Psoas muscle (tissue), 8 donors: ENCODE measurements around the gene DNAH8. TPM values are rescaled to one million over a fixed set of nuclear protein-coding genes. Genes with fewer than 3 reads are reported as not detected.

Source experiments
- ATAC-seq, 4 donors: fragments of 200-7000 bp; cut with Tn5 transposase; one replicate each; pipeline ENCODE4 v1.9.1; 2020; ENCODE audit warnings: moderate library complexity in 3 of 4, mild to moderate bottlenecking in 2 of 4
- DNase-seq, 2 donors: peaks; one replicate each; pipeline ENCODE4 v3.0.0-alpha.2; 2020
- H3K27ac ChIP-seq: fragments of 200-600 bp; one replicate; pipeline ENCODE4 v1.8.0; 2022
- H3K27me3 ChIP-seq, 3 donors: fragments of 200-600 bp in 1 of 3; one replicate each; pipeline versions ENCODE4 v1.6.1 to v1.8.0; 2013 to 2022; ENCODE audit warnings: low read length in 2 of 3, mild to moderate bottlenecking in 2 of 3, moderate library complexity in 1 of 3; ENCODE audit not compliant: insufficient read depth in 3 of 3
- H3K36me3 ChIP-seq, 2 donors: fragments of 200-600 bp in 1 of 2; one replicate each; pipeline versions ENCODE4 v1.6.1 to v1.8.0; 2013 to 2022; ENCODE audit warnings: low read depth in 1 of 2, mild to moderate bottlenecking in 1 of 2, moderate library complexity in 1 of 2; ENCODE audit not compliant: insufficient read depth in 1 of 2
- H3K4me1 ChIP-seq: fragments of 200-600 bp; one replicate; pipeline ENCODE4 v1.8.0; 2022
- H3K4me3 ChIP-seq: fragments of 200-600 bp; one replicate; pipeline ENCODE4 v1.8.0; 2022; ENCODE audit warnings: mild to moderate bottlenecking
- H3K9me3 ChIP-seq: fragments of 200-600 bp; one replicate; pipeline ENCODE4 v1.8.0; 2022
- WGBS, 3 donors: extraction: QIAGEN DNeasy Blood & Tissue Kit; methylation state at CpG; one replicate each; pipeline versions ENCODE4 v1.1.6 to v1.1.7; 2013; 5-methylcytosine and 5-hydroxymethylcytosine counted together
- intact Hi-C, 2 donors: fragments of 100-400 bp; cut with DNase I; formaldehyde crosslinking; loops; one replicate each; pipeline versions ENCODE4 v1.11.0 to v1.14.2; 2022
- polyA plus RNA-seq, 3 donors: library from polyadenylated mRNA; stranded (reverse); fragments of 200-250 nt; gene quantifications; one replicate each; pipeline ENCODE4 v1.2.3, GENCODE V29; 2013
- total RNA-seq, 4 donors: library from RNA; stranded (reverse); fragmentation: NEBNext Ultra II Directional in 2 of 4; extraction: Animal tissue kit (Norgen Biotek cat#: 25700) in 2 of 4; gene quantifications; one replicate each; pipeline versions ENCODE4 v1.2.1 to v1.2.4, GENCODE V29; 2021 to 2023
- TF ChIP-seq, protein P1 (sequence below): fragments of 200-600 bp; IDR thresholded peaks from one replicate; pipeline ENCODE4 v1.8.0; 2022; ENCODE audit warnings: antibody characterized with exemption
- donor health status: healthy with polysubstance abuse.
- donor health status: DM: no; HTN: no; CAD: no; lungs with moderate emphysema.
- donor health status: Bipolar disorder and iron deficiency.
- donor health status: healthy.
- donor health status: DM: yes; HTN: yes; CAD: no.
- donor health status: DM: no; HTN: no; CAD: no.
- donor health status: DM: no; HTN: no; CAD: no.
- donor health status: DM: yes; HTN: yes; CAD: no.

DNAH8 gene
- total and polyA plus RNA-seq, 7 donors, result 0.02 TPM; not detected in 6

DNA sequence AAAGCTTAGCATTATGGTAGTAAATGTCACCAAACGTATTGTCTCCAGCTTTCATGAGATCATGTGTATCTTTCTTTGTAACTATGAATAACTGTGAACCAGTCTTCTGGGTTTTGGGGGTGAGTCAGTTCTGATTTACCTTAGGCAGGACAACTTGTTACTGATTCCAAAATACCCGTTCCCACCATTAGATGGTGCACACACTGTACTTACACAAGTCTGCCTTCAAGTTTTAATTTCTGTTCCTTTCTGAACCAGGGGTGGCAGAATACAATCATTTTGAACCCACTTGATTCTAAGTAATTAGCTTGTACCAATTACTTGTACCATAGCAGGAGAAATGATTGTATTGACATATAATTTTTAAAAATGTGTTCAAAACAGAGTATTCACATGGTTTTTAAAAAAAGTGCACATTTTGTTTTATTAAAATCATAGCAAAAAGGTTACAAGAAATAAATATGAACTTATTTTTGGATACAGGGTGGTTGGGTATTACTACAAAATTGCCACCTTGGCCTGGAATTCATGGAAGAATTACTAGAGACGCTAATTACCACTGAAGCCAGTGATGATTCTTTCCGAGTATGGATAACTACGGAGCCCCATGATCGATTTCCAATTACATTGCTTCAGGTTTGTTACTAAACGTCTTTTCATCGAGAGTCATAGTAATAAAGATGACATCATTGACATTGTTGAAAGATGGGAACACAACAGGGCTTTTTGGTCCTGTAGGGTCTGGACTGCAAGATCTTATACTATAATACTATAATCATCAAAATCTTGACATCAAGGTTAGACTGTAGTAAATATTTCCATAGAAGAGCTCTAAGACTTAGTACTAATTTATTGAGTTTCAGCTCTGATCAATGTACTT lies 258.3 kb downstream of the DNAH8 start:
- Histone ChIP-seq H3K9me3 (no peaks in the 10 kb centered on the region), H3K4me3 (no peak overlapping the region), H3K4me1 (no peaks in the 10 kb centered on the region), H3K36me3 (no peaks in the 10 kb centered on the region), H3K27me3 (peaks cover 0 to 2% (median 1%) of the 10 kb centered on the region in 3 donors), H3K27ac (no peak overlapping the region)
- 69 to 70% (median 69%) methylated on average over 8 of the region's 8 CpGs for WGBS, 3 donors
- ATAC-seq (peak; percentile 46 to 78 (median 70)), DNase-seq (no peak)
- intact Hi-C loops, result loop anchor here (10.0 kb wide), 2 partner anchors 191 to 331 kb away; no protein-coding TSS in a partner anchor
- TF ChIP-seq, protein P1, sequence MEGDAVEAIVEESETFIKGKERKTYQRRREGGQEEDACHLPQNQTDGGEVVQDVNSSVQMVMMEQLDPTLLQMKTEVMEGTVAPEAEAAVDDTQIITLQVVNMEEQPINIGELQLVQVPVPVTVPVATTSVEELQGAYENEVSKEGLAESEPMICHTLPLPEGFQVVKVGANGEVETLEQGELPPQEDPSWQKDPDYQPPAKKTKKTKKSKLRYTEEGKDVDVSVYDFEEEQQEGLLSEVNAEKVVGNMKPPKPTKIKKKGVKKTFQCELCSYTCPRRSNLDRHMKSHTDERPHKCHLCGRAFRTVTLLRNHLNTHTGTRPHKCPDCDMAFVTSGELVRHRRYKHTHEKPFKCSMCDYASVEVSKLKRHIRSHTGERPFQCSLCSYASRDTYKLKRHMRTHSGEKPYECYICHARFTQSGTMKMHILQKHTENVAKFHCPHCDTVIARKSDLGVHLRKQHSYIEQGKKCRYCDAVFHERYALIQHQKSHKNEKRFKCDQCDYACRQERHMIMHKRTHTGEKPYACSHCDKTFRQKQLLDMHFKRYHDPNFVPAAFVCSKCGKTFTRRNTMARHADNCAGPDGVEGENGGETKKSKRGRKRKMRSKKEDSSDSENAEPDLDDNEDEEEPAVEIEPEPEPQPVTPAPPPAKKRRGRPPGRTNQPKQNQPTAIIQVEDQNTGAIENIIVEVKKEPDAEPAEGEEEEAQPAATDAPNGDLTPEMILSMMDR, result peak; percentile 66

DNA sequence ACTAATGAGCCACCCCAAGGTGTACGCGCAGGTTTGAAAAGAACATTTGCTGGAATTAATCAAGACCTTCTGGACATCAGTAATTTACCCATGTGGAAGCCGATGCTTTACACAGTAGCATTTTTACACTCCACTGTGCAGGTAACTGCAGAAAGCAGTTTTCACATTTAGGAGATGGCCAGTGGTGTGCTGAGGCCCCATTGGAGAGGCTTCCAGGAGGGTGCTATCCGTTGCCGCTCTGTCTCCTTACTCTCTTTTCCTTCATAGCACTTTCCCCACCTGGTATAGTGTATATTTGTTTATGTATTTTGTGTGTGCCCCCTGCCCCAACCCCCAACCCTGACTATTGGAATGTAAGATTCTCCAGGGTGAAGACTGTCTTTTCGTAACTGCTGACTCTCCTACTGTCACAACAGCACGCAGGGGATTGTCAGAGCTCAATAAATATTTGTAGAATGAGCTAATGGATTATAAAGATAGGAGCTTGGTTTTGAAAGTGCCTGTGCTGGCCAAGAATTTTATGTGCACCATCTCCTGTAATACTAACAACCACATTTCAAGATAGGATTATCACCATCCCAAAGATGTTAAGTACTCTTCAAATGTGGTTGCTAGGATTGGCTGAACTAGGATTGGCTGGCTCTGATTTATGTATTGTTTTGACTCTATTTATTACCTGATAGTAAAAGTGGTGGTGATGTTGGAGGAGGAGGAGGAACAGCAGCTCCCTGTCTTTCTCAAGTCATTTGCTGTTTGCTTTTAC lies 259.5 kb downstream of the DNAH8 start:
- H3K4me3 ChIP-seq, result no peak overlapping the region
- DNase-seq, result no peak
- H3K27ac ChIP-seq, result no peak overlapping the region
- H3K36me3 ChIP-seq, result no peaks in the 10 kb centered on the region
- ATAC-seq, result peak; percentile 51 to 88 (median 57)
- intact Hi-C loops, result loop anchor here (10.0 kb wide), 2 partner anchors 190 to 330 kb away; no protein-coding TSS in a partner anchor
- WGBS, 3 donors, result 53 to 56% (median 55%) methylated on average over 7 of the region's 7 CpGs
- peaks cover 0 to 5% (median 2%) of the 10 kb centered on the region in 3 donors for H3K27me3 ChIP-seq
- no peaks in the 10 kb centered on the region for H3K4me1 ChIP-seq
- TF ChIP-seq, protein P1, result no peak
- no peaks in the 10 kb centered on the region for H3K9me3 ChIP-seq

DNA sequence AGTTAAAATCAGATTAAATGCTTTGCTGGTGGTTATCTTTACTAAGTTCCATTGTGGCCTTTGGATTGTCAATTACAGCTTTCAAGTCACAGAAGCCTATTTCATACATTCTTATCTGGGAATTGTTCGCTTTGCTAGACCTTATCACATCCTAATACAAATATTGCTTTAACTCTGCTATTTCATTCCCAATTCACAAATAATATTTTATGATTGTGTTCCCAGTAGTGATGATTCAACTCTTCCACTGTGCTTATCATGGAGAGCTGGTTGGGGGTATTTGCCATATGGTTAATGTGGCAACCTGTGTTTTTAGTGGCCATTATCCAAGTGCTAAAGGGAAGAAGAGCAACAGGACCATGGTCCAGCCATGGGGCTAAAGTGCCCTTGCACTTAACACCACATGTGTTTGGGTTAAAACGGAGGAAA lies 260.5 kb downstream of the DNAH8 start:
- intact Hi-C loops, result loop anchor here (10.0 kb wide), 2 partner anchors 189 to 329 kb away; no protein-coding TSS in a partner anchor
- Histone ChIP-seq H3K4me3 (no peak overlapping the region), H3K36me3 (no peaks in the 10 kb centered on the region), H3K4me1 (no peaks in the 10 kb centered on the region), H3K27ac (no peak overlapping the region), H3K27me3 (peaks cover 0 to 12% (median 2%) of the 10 kb centered on the region in 3 donors), H3K9me3 (no peaks in the 10 kb centered on the region)
- ATAC-seq (no peak), DNase-seq (no peak)
- 75 to 86% (median 79%) methylated on average over 2 of the region's 2 CpGs for WGBS, 3 donors
- TF ChIP-seq, protein P1, result no peak

DNA sequence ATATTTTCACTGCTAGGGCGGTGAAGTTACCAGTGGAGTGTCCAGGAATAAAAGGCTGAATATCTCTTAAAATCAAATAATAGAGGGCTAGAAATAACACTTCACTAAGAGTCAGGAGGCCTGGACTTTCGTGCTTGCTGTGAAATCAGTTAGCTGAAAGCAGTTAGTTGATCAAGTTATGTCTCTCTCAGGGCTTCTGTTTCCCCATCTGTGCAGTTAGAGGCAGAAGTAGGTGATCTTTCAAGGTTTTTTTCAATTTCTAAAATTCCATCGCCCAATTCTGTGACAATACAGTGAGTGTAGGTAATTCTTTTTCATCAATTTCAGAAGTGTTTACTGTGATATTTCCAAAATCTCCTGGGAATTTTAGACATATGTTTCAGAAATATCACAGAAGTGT lies 260.9 kb downstream of the DNAH8 start:
- Histone ChIP-seq H3K36me3 (no peaks in the 10 kb centered on the region), H3K27me3 (peaks cover 0 to 12% (median 2%) of the 10 kb centered on the region in 3 donors), H3K4me1 (no peaks in the 10 kb centered on the region), H3K4me3 (no peak overlapping the region), H3K27ac (no peak overlapping the region), H3K9me3 (no peaks in the 10 kb centered on the region)
- ATAC-seq (no peak), DNase-seq (no peak)
- intact Hi-C loops, result loop anchor here (10.0 kb wide), 2 partner anchors 189 to 329 kb away; no protein-coding TSS in a partner anchor
- 74 to 81% (median 80%) methylated on average over 3 of the region's 3 CpGs for WGBS, 3 donors
- TF ChIP-seq, protein P1, result no peak
